ENCODE results near the gene GNB1L.
"Not testable (repeated sequence)": the region's sequence is repeated elsewhere in the genome, so short reads cannot be mapped to it uniquely, and the experiment has no call there.

Gene GNB1L

GRCh38 chr22:19799322-19800190 is 55.1 kb downstream of the GNB1L start:
- DNase-seq (ENCODE audit: low read depth in 4 of 4, low spot score in 1 of 4): no peak

GRCh38 chr22:19798891-19799293 is 55.8 kb downstream of the GNB1L start:
- no peak for DNase-seq (ENCODE audit: low read depth in 4 of 4, low spot score in 1 of 4)

- no peak for DNase-seq (ENCODE audit: low read depth in 4 of 4, low spot score in 1 of 4)
These were observed 56.5 kb downstream of the GNB1L start for GRCh38 chr22:19798003-19798665.

GRCh38 chr22:19797086-19798002 is 57.3 kb downstream of the GNB1L start:
- no peak for DNase-seq (ENCODE audit: low read depth in 4 of 4, low spot score in 1 of 4)

- DNase-seq (ENCODE audit: low read depth in 4 of 4, low spot score in 1 of 4): no peak
These were observed 58.5 kb downstream of the GNB1L start for GRCh38 chr22:19796160-19796559.

- DNase-seq (ENCODE audit: low read depth in 4 of 4, low spot score in 1 of 4): no peak
These were observed 59.1 kb downstream of the GNB1L start for GRCh38 chr22:19795617-19796008.

GRCh38 chr22:19793661-19794310 is 60.9 kb downstream of the GNB1L start:
- no peak for DNase-seq (ENCODE audit: low read depth in 4 of 4, low spot score in 1 of 4)

- DNase-seq (ENCODE audit: low read depth in 4 of 4, low spot score in 1 of 4): no peak
These were observed 61.5 kb downstream of the GNB1L start for GRCh38 chr22:19793161-19793560.

- DNase-seq (ENCODE audit: low read depth in 4 of 4, low spot score in 1 of 4): not testable (repeated sequence)
These were observed 62.2 kb downstream of the GNB1L start for GRCh38 chr22:19792383-19792896.

- DNase-seq (ENCODE audit: low read depth in 4 of 4, low spot score in 1 of 4): no peak
These were observed 62.8 kb downstream of the GNB1L start for GRCh38 chr22:19791894-19792293.

- DNase-seq (ENCODE audit: low read depth in 4 of 4, low spot score in 1 of 4): no peak
These were observed 63.4 kb downstream of the GNB1L start for GRCh38 chr22:19791243-19791642.

GRCh38 chr22:19789828-19790227 is 64.8 kb downstream of the GNB1L start:
- no peak for DNase-seq (ENCODE audit: low read depth in 4 of 4, low spot score in 1 of 4)

GRCh38 chr22:19789406-19789805 is 65.3 kb downstream of the GNB1L start:
- DNase-seq (ENCODE audit: low read depth in 4 of 4, low spot score in 1 of 4): no peak

GRCh38 chr22:19788661-19789225 is 65.9 kb downstream of the GNB1L start:
- DNase-seq (ENCODE audit: low read depth in 4 of 4, low spot score in 1 of 4): no peak

GRCh38 chr22:19787849-19788141 is 66.9 kb downstream of the GNB1L start:
- DNase-seq (ENCODE audit: low read depth in 4 of 4, low spot score in 1 of 4): no peak

- no peak for DNase-seq (ENCODE audit: low read depth in 4 of 4, low spot score in 1 of 4)
These were observed 67.5 kb downstream of the GNB1L start for GRCh38 chr22:19786959-19787848.

GRCh38 chr22:19786264-19786585 is 68.4 kb downstream of the GNB1L start:
- DNase-seq (ENCODE audit: low read depth in 4 of 4, low spot score in 1 of 4): no peak

GRCh38 chr22:19785461-19786263 is 69.0 kb downstream of the GNB1L start:
- no peak for DNase-seq (ENCODE audit: low read depth in 4 of 4, low spot score in 1 of 4)

Data from stimulated activated CD4-positive, alpha-beta T cell treated with anti-CD3 and anti-CD28 coated beads, Interleukin-1b, Interleukin-23, amount 100 ng/mL, for 24 hours (primary cell).